ENCODE results near the gene PTPN14. TPM values are rescaled to one million over a fixed set of nuclear protein-coding genes. Genes with fewer than 3 reads are reported as not detected.
"Not testable (repeated sequence)": the region's sequence is repeated elsewhere in the genome, so short reads cannot be mapped to it uniquely, and the experiment has no call there.

The PTPN14 gene
- total and polyA plus RNA-seq, 11 donors, result 8.7 to 52.0 (median 33.5) TPM

DNA sequence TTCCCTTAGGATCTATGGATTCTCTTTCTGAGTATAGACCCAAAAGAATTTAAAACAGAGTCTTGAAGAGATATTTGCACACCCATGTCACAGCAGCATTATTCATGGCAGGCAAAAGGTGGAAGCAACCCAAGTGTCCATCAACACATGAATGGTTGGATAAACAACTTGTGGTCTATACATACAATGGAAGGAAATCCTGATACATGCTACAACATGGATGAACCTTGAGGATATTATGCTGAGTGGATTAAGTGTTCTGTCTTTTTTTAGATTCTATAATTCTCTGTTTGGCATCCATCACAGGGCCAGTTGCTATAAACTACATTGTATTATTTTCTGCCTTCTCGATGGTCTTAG is 39.8 kb downstream of the PTPN14 start:
- no peak for TF ChIP-seq POLR2A (IDR thresholded peaks at IDR 0.05)
- TF ChIP-seq, protein P1, sequence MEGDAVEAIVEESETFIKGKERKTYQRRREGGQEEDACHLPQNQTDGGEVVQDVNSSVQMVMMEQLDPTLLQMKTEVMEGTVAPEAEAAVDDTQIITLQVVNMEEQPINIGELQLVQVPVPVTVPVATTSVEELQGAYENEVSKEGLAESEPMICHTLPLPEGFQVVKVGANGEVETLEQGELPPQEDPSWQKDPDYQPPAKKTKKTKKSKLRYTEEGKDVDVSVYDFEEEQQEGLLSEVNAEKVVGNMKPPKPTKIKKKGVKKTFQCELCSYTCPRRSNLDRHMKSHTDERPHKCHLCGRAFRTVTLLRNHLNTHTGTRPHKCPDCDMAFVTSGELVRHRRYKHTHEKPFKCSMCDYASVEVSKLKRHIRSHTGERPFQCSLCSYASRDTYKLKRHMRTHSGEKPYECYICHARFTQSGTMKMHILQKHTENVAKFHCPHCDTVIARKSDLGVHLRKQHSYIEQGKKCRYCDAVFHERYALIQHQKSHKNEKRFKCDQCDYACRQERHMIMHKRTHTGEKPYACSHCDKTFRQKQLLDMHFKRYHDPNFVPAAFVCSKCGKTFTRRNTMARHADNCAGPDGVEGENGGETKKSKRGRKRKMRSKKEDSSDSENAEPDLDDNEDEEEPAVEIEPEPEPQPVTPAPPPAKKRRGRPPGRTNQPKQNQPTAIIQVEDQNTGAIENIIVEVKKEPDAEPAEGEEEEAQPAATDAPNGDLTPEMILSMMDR (IDR thresholded peaks at IDR 0.05), result no peak
- H3K4me1 ChIP-seq, result peaks cover 0 to 29% (median 19%) of the 10 kb centered on the region in 12 donors
- no peak for ATAC-seq
- peaks cover 0 to 4% (median 0%) of the 10 kb centered on the region in 12 donors for H3K9me3 ChIP-seq
- no peak overlapping the region for H3K27ac ChIP-seq
- 76 to 88% (median 76%) methylated on average over 1 of the region's 1 CpG for WGBS, 4 donors
- H3K4me3 ChIP-seq, result no peak overlapping the region
- intact Hi-C loops (cut with DNase I), result no loop called here
- no peaks in the 10 kb centered on the region for H3K36me3 ChIP-seq
- DNase-seq, result no peak
- H3K27me3 ChIP-seq, result no peaks in the 10 kb centered on the region

GRCh38 chr1:214510914-214511638 is 40.3 kb downstream of the PTPN14 start:
- no peaks in the 10 kb centered on the region for H3K27me3 ChIP-seq
- H3K4me1 ChIP-seq, result peaks cover 0 to 24% (median 14%) of the 10 kb centered on the region in 12 donors
- ATAC-seq (no peak), DNase-seq (no peak)
- intact Hi-C loops (cut with DNase I), result no loop called here
- H3K36me3 ChIP-seq, result no peaks in the 10 kb centered on the region
- H3K4me3 ChIP-seq, result no peak overlapping the region
- H3K9me3 ChIP-seq, result peaks cover 0 to 4% (median 0%) of the 10 kb centered on the region in 12 donors
- H3K27ac ChIP-seq, result no peak overlapping the region
- 93 to 97% (median 95%) methylated on average over 6 of the region's 6 CpGs for WGBS, 4 donors
- no peak for TF ChIP-seq POLR2A (IDR thresholded peaks at IDR 0.05)
- TF ChIP-seq, protein P1 (IDR thresholded peaks at IDR 0.05), result no peak

DNA sequence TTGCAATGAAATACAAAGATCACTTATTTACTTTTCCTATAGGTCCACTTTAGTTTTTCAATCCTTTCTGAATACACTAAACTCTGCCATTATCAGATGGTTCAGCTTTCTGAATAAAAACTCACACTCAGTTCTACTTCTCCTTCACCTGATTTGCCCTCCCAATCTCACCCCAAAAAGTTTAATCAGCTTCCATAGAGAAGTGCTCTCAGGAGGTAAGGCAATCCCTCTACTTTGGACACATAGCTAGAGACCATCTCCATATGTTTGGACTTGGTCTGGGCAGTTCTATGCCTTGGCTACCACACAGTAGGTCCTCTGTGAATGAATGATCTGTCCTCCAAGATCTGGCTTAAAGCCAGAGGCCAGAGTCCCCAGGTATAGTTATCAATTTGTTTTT is 40.9 kb downstream of the PTPN14 start:
- intact Hi-C loops (cut with DNase I), result no loop called here

DNA sequence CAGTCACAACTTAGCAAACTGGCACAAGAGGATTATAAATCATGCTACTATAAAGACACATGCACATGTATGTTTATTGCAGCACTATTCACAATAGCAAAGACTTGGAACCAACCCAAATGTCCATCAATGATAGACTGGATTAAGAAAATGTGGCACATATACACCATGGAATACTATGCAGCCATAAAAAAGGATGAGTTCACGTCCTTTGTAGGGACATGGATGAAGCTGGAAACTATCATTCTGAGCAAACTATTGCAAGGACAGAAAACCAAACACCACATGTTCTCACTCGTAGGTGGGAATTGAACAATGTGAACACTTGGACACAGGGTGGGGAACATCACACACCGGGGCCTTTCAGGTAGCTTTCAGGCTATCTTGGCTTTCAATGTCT is 41.8 kb downstream of the PTPN14 start:
- 95 to 99% (median 97%) methylated on average over 3 of the region's 3 CpGs for WGBS, 4 donors
- H3K4me1 ChIP-seq, result peaks cover 0 to 13% (median 5%) of the 10 kb centered on the region in 12 donors
- DNase-seq, result not testable (repeated sequence)

More for the DNA sequence above, 40.9 kb downstream of the PTPN14 start:
- DNase-seq (no peak), ATAC-seq (no peak)
- TF ChIP-seq, protein P1 (IDR thresholded peaks at IDR 0.05), result no peak
- no peak for TF ChIP-seq POLR2A (IDR thresholded peaks at IDR 0.05)
- Histone ChIP-seq H3K27ac (no peak overlapping the region), H3K9me3 (peaks cover 0 to 4% (median 0%) of the 10 kb centered on the region in 12 donors), H3K4me1 (peaks cover 0 to 18% (median 9%) of the 10 kb centered on the region in 12 donors), H3K27me3 (no peaks in the 10 kb centered on the region), H3K36me3 (no peaks in the 10 kb centered on the region), H3K4me3 (no peak overlapping the region)

More for the DNA sequence above, 41.8 kb downstream of the PTPN14 start:
- H3K9me3 ChIP-seq; H3K36me3 ChIP-seq; H3K4me3 ChIP-seq; H3K27me3 ChIP-seq; H3K27ac ChIP-seq; intact Hi-C loops (cut with DNase I); ATAC-seq: not testable (repeated sequence)
